DND-41 (cell line): ENCODE data around the gene RBM23.

Source experiments
- ATAC-seq: fragments of 200-7000 bp; cut with Tn5 transposase; 3 replicates; pipeline ENCODE4 v1.9.1; 2021; ENCODE audit warnings: low read depth; ENCODE audit not compliant: insufficient read depth
- DNase-seq: peaks from one replicate; pipeline ENCODE4 v3.0.0-alpha.2; 2020
- H2AFZ ChIP-seq: 2 replicates; pipeline ENCODE4 v1.6.0; 2012; ENCODE audit warnings: low read depth, low read length
- H3K27ac ChIP-seq: 2 replicates; pipeline ENCODE4 v1.5.1; 2012; ENCODE audit warnings: low read length, inconsistent platforms
- H3K27me3 ChIP-seq: fragments of 200-600 bp; sonication (generic); 2 replicates; pipeline ENCODE4 v1.6.0; 2012; ENCODE audit warnings: low read length, mild to moderate bottlenecking, inconsistent platforms; ENCODE audit not compliant: insufficient read depth, poor library complexity
- H3K36me3 ChIP-seq: 2 replicates; pipeline ENCODE4 v1.5.1; 2012; ENCODE audit warnings: low read length, inconsistent platforms; ENCODE audit not compliant: insufficient read depth
- H3K4me1 ChIP-seq: 2 replicates; pipeline ENCODE4 v1.5.1; 2012; ENCODE audit warnings: mild to moderate bottlenecking, low read length; ENCODE audit not compliant: insufficient read depth
- H3K4me2 ChIP-seq: 2 replicates; pipeline ENCODE4 v1.6.0; 2012; ENCODE audit warnings: mild to moderate bottlenecking, moderate library complexity, low read length, inconsistent platforms; ENCODE audit not compliant: insufficient read depth
- H3K4me3 ChIP-seq, 2 experiments: fragments of 200-600 bp in 1 of 2; shearing (Covaris generic) in 1 of 2; 2 replicates each; pipeline ENCODE4 v1.5.1; 2012 to 2016; ENCODE audit warnings: inconsistent platforms in 2 of 2, low read length in 2 of 2, mild to moderate bottlenecking in 2 of 2, low read depth in 1 of 2, moderate library complexity in 1 of 2
- H3K79me2 ChIP-seq: 2 replicates; pipeline ENCODE4 v1.6.0; 2012; ENCODE audit warnings: low read length, inconsistent platforms; ENCODE audit not compliant: insufficient read depth
- H3K9ac ChIP-seq: 2 replicates; pipeline ENCODE4 v1.6.0; 2012; ENCODE audit warnings: low read depth, mild to moderate bottlenecking, inconsistent platforms, low read length, moderate library complexity
- H3K9me3 ChIP-seq: 2 replicates; pipeline ENCODE4 v1.5.1; 2012; ENCODE audit warnings: low read length, moderate library complexity, mild to moderate bottlenecking, inconsistent platforms; ENCODE audit not compliant: insufficient read depth, severe bottlenecking
- H4K20me1 ChIP-seq: 2 replicates; pipeline ENCODE4 v1.6.0; 2012; ENCODE audit warnings: low read length; ENCODE audit not compliant: insufficient read depth
- CTCF ChIP-seq: IDR thresholded peaks from 2 replicates; pipeline ENCODE4 v1.5.1; 2012; ENCODE audit warnings: borderline replicate concordance, low read length, moderate library complexity, mild to moderate bottlenecking; ENCODE audit not compliant: poor library complexity, severe bottlenecking; ENCODE audit errors: extremely low read depth
- EZH2 ChIP-seq: IDR thresholded peaks from 3 replicates; pipeline ENCODE4 v1.6.1; 2012; ENCODE audit warnings: borderline replicate concordance, low read depth, mild to moderate bottlenecking, moderate library complexity, low read length, inconsistent platforms; ENCODE audit not compliant: severe bottlenecking

The RBM23 gene

GRCh38 chr14:22893706-22894105, 25.2 kb downstream of the RBM23 start:
- H4K20me1 ChIP-seq, result no peaks in the 10 kb centered on the region
- no peak overlapping the region for H3K27ac ChIP-seq
- TF ChIP-seq CTCF (no peak), EZH2 (no peak)
- no peak overlapping the region for H2AFZ ChIP-seq
- H3K9ac ChIP-seq, result no peak overlapping the region
- no peak for DNase-seq
- H3K4me1 ChIP-seq, result no peaks in the 10 kb centered on the region
- H3K27me3 ChIP-seq, result no peaks in the 10 kb centered on the region
- H3K4me3 ChIP-seq, result no peak overlapping the region
- 0 out of 2 replicates have a peak, but pooled peaks cover 1% of the 10 kb centered on the region for H3K36me3 ChIP-seq
- no peak for ATAC-seq
- H3K79me2 ChIP-seq, result no peaks in the 10 kb centered on the region
- no peak overlapping the region for H3K4me2 ChIP-seq
- no peaks in the 10 kb centered on the region for H3K9me3 ChIP-seq

- H3K36me3 ChIP-seq, result no peaks in the 10 kb centered on the region
- ATAC-seq, result no peak
Observed at GRCh38 chr14:22892488-22892887, 26.5 kb downstream of the RBM23 start.

GRCh38 chr14:22890416-22890815, 28.5 kb downstream of the RBM23 start:
- H3K4me1 ChIP-seq, result no peaks in the 10 kb centered on the region
- 0 out of 2 replicates have a peak, but pooled peaks cover 2% of the 10 kb centered on the region for H4K20me1 ChIP-seq
- H3K79me2 ChIP-seq, result no peaks in the 10 kb centered on the region
- H3K9me3 ChIP-seq, result no peaks in the 10 kb centered on the region
- no peak for ATAC-seq
- TF ChIP-seq CTCF, result no peak
- no peak for TF ChIP-seq EZH2
- no peak overlapping the region for H3K9ac ChIP-seq
- H3K36me3 ChIP-seq, result no peaks in the 10 kb centered on the region
- no peak overlapping the region for H3K27ac ChIP-seq
- no peak overlapping the region for H3K4me2 ChIP-seq
- DNase-seq, result no peak
- no peak overlapping the region for H2AFZ ChIP-seq
- H3K4me3 ChIP-seq, result no peak overlapping the region
- H3K27me3 ChIP-seq, result peaks cover 26% of the 10 kb centered on the region

More at GRCh38 chr14:22892488-22892887, 26.5 kb downstream of the RBM23 start:
- H4K20me1 ChIP-seq, result 0 out of 2 replicates have a peak, but pooled peaks cover 2% of the 10 kb centered on the region
- no peak for DNase-seq
- no peaks in the 10 kb centered on the region for H3K4me1 ChIP-seq
- peaks cover 8% of the 10 kb centered on the region for H3K27me3 ChIP-seq
- H3K79me2 ChIP-seq, result no peaks in the 10 kb centered on the region
- no peak overlapping the region for H3K9ac ChIP-seq
- TF ChIP-seq EZH2 (no peak), CTCF (no peak)
- no peak overlapping the region for H3K4me3 ChIP-seq
- H3K4me2 ChIP-seq, result no peak overlapping the region
- H3K9me3 ChIP-seq, result no peaks in the 10 kb centered on the region
- H2AFZ ChIP-seq, result no peak overlapping the region
- no peak overlapping the region for H3K27ac ChIP-seq

- DNase-seq (no peak), ATAC-seq (no peak)
- peaks cover 4% of the 10 kb centered on the region; the same call in 1 of the 2 replicates for H4K20me1 ChIP-seq
- no peak overlapping the region for H3K4me2 ChIP-seq
- no peak overlapping the region for H3K27ac ChIP-seq
- no peak for TF ChIP-seq CTCF
- TF ChIP-seq EZH2, result no peak
- H3K4me3 ChIP-seq, result no peak overlapping the region
- H3K27me3 ChIP-seq, result peaks cover 40% of the 10 kb centered on the region
- H3K9me3 ChIP-seq, result no peaks in the 10 kb centered on the region
- H2AFZ ChIP-seq, result no peak overlapping the region
- no peak overlapping the region for H3K9ac ChIP-seq
- H3K79me2 ChIP-seq, result no peaks in the 10 kb centered on the region
- no peaks in the 10 kb centered on the region for H3K36me3 ChIP-seq
- H3K4me1 ChIP-seq, result no peaks in the 10 kb centered on the region
Observed at GRCh38 chr14:22888662-22889061, 30.3 kb downstream of the RBM23 start.
